Measurements from ENCODE around the gene ODC1.

DNA sequence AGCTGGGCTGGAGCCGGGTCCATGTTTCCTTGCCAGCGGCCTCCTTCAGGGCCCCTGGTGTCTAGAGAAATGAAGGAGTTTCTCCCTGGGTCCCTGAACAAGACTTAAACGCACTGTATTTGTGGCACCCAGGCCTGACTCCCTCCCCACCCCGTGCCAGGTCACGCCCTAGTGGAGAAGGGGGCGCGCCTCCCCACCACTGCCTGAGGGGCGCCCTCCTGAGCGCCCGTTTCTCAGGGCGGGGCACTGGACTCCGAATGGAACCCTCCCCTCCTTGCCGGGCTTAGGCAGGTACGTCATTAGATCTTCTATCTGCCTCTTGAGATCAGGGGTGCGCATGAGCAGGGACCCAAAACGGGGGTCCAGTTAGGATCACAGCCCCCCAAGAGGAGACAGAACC lies 16.3 kb downstream of the ODC1 start:
- TF ChIP-seq CTCF (IDR thresholded peaks at IDR 0.05; ENCODE audit: insufficient read depth, low read depth, low read length) (no peak), EZH2 (IDR thresholded peaks at IDR 0.05; ENCODE audit: insufficient read depth, low read length) (no peak)

All from astrocyte (in vitro differentiated cells and primary cell).